Right lobe of liver (tissue), 4 donors: ENCODE data around the gene FXYD7.

ENCODE experiments used
- POLR2A ChIP-seq: fragments of 450-650 bp; IDR thresholded peaks from one replicate; pipeline ENCODE4 v1.6.1; 2017; ENCODE audit warnings: antibody characterized with exemption, mild to moderate bottlenecking
- TF ChIP-seq, protein P1 (sequence below), 4 donors: fragments of 200-600 bp in 3 of 4; fragments of 450-650 bp in 1 of 4; IDR thresholded peaks; one replicate each; pipeline versions ENCODE4 v1.5.1 to v1.8.0; 2016 to 2022; ENCODE audit warnings: antibody characterized with exemption in 4 of 4, mild to moderate bottlenecking in 2 of 4
- donor health status: DM: no; HTN: no; CAD: no.
- donor health status: DM: no; HTN: no; CAD: no.
- donor health status: DM: no; HTN: yes; CAD: no.

GRCh38 chr19:35160629-35161433 lies 17.8 kb downstream of the FXYD7 start:
- no peak for TF ChIP-seq POLR2A
- TF ChIP-seq, protein P1, sequence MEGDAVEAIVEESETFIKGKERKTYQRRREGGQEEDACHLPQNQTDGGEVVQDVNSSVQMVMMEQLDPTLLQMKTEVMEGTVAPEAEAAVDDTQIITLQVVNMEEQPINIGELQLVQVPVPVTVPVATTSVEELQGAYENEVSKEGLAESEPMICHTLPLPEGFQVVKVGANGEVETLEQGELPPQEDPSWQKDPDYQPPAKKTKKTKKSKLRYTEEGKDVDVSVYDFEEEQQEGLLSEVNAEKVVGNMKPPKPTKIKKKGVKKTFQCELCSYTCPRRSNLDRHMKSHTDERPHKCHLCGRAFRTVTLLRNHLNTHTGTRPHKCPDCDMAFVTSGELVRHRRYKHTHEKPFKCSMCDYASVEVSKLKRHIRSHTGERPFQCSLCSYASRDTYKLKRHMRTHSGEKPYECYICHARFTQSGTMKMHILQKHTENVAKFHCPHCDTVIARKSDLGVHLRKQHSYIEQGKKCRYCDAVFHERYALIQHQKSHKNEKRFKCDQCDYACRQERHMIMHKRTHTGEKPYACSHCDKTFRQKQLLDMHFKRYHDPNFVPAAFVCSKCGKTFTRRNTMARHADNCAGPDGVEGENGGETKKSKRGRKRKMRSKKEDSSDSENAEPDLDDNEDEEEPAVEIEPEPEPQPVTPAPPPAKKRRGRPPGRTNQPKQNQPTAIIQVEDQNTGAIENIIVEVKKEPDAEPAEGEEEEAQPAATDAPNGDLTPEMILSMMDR (IDR thresholded peaks at IDR 0.05) = no peak
